ENCODE data around the gene KATNB1. TPM values are rescaled to one million over a fixed set of nuclear protein-coding genes. Genes with fewer than 3 reads are reported as not detected.
"Not testable (repeated sequence)": the region's sequence is repeated elsewhere in the genome, so short reads cannot be mapped to it uniquely, and the experiment has no call there.

Gene KATNB1
- total RNA-seq, 2 experiments from 2014 or later = 37.4 to 43.5 TPM

DNA sequence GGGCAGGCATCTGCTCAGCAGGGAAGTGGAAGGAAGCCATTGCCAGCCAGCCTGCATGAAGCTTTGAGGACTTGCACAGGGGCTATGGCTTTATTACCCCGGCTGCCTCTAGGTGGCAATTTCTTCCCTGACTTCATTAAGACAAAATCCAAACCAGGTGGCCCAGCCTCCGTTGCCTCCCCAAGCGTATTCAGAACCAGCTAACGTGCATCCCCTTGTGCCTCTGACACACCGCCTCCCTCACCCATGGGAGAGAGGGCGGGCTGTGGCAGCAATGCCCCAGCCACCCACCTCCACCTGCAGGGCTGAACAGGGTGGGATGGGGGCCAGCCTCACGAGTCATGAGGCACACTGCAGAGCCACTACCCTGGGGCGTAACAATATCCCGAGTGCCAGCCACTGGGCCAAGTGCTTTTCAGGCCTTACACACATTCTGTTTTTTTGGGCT is 59.9 kb downstream of the KATNB1 start:
- ChIA-PET POLR2A (no interaction called here), CTCF (ENCODE audit: unreplicated experiment) (interaction anchor here (0.5 kb wide), 1 partner anchor 13 kb away, joined by 3 read pairs; no protein-coding TSS in a partner anchor)
- no peaks in the 10 kb centered on the region for H3K79me2 ChIP-seq (ENCODE audit: insufficient read depth, low read depth, low read length)
- H3K9me2 ChIP-seq (ENCODE audit: insufficient read depth, low read length) = no peaks in the 10 kb centered on the region
- intact Hi-C loops (cut with micrococcal nuclease; ENCODE audit: unreplicated experiment) = no loop called here
- H2AFZ ChIP-seq (ENCODE audit: low read length) = no peak overlapping the region
- no peaks in the 10 kb centered on the region for H3K4me1 ChIP-seq (ENCODE audit: insufficient read depth, low read length, poor library complexity, severe bottlenecking)
- DNase-seq (ENCODE audit: low spot score) = peak; percentile 46
- no peaks in the 10 kb centered on the region for H3K9me3 ChIP-seq (ENCODE audit: low read length)
- no peak overlapping the region for H3K4me3 ChIP-seq (ENCODE audit: low read depth, low read length, poor library complexity, severe bottlenecking)
- H3K4me2 ChIP-seq (ENCODE audit: low read length) = no peak overlapping the region
- no TSS peak for BruUV-seq (replicated peaks)
- no peaks in the 10 kb centered on the region for H4K20me1 ChIP-seq (ENCODE audit: insufficient read depth, low read length)
- H3K27ac ChIP-seq (ENCODE audit: low read depth, low read length, poor library complexity, severe bottlenecking) = no peak overlapping the region
- H3K36me3 ChIP-seq (ENCODE audit: insufficient read depth, low read length) = no peaks in the 10 kb centered on the region
- TF ChIP-seq CTCF (conservative IDR thresholded peaks at IDR 0.05; ENCODE audit: low read length) (peak; percentile 68), EZH2phosphoT487 (IDR thresholded peaks at IDR 0.05; ENCODE audit: borderline replicate concordance, low read depth, low read length) (no peak)

DNA sequence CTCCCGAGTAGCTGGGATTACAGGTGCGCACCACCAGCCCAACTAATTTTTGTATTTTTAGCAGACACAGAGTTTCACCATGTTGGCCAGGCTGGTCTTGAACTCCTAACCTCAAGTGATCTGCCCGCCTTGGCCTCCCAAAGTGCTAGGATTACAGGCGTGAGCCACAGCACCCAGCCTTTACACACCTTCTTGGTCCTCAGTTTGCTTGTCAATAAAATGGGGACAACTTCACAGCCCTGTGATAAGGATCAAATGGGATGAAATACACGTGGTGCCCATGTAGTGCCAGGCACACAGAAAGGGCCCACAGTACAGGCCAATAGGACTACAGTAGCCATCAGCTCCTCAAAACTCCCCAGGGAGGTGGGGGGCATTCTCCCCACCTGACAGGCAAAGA is 60.4 kb downstream of the KATNB1 start:
- POLR2A ChIA-PET; H3K36me3 ChIP-seq (ENCODE audit: insufficient read depth, low read length); H3K27ac ChIP-seq (ENCODE audit: low read depth, low read length, poor library complexity, severe bottlenecking); BruUV-seq (replicated peaks); H3K79me2 ChIP-seq (ENCODE audit: insufficient read depth, low read depth, low read length); H3K9me2 ChIP-seq (ENCODE audit: insufficient read depth, low read length); H3K4me2 ChIP-seq (ENCODE audit: low read length); H4K20me1 ChIP-seq (ENCODE audit: insufficient read depth, low read length); H2AFZ ChIP-seq (ENCODE audit: low read length); H3K4me1 ChIP-seq (ENCODE audit: insufficient read depth, low read length, poor library complexity, severe bottlenecking); H3K9me3 ChIP-seq (ENCODE audit: low read length); DNase-seq (ENCODE audit: low spot score); H3K4me3 ChIP-seq (ENCODE audit: low read depth, low read length, poor library complexity, severe bottlenecking); intact Hi-C loops (cut with micrococcal nuclease; ENCODE audit: unreplicated experiment): not testable (repeated sequence)
- CTCF ChIA-PET (ENCODE audit: unreplicated experiment) = interaction anchor here (0.5 kb wide), 1 partner anchor 12 kb away, joined by 3 read pairs; no protein-coding TSS in a partner anchor

GRCh38 chr16:57797216-57797525 is 61.6 kb downstream of the KATNB1 start:
- TF ChIP-seq CTCF (conservative IDR thresholded peaks at IDR 0.05; ENCODE audit: low read length) = no peak
- TF ChIP-seq EZH2phosphoT487 (IDR thresholded peaks at IDR 0.05; ENCODE audit: borderline replicate concordance, low read depth, low read length) = no peak
- no peaks in the 10 kb centered on the region for H3K36me3 ChIP-seq (ENCODE audit: insufficient read depth, low read length)
- H3K9me2 ChIP-seq (ENCODE audit: insufficient read depth, low read length) = no peaks in the 10 kb centered on the region
- no peaks in the 10 kb centered on the region for H3K79me2 ChIP-seq (ENCODE audit: insufficient read depth, low read depth, low read length)
- no TSS peak for BruUV-seq (replicated peaks)
- H3K9me3 ChIP-seq (ENCODE audit: low read length) = no peaks in the 10 kb centered on the region
- no peak overlapping the region for H3K4me3 ChIP-seq (ENCODE audit: low read depth, low read length, poor library complexity, severe bottlenecking)
- H4K20me1 ChIP-seq (ENCODE audit: insufficient read depth, low read length) = no peaks in the 10 kb centered on the region
- DNase-seq (ENCODE audit: low spot score) = no peak
- intact Hi-C loops (cut with micrococcal nuclease; ENCODE audit: unreplicated experiment) = no loop called here
- H3K4me1 ChIP-seq (ENCODE audit: insufficient read depth, low read length, poor library complexity, severe bottlenecking) = no peaks in the 10 kb centered on the region
- CTCF ChIA-PET (ENCODE audit: unreplicated experiment) = interaction anchor here (0.5 kb wide), 1 partner anchor 344 kb away, joined by 3 read pairs; no protein-coding TSS in a partner anchor
- H3K27ac ChIP-seq (ENCODE audit: low read depth, low read length, poor library complexity, severe bottlenecking) = no peak overlapping the region
- H2AFZ ChIP-seq (ENCODE audit: low read length) = no peak overlapping the region
- H3K4me2 ChIP-seq (ENCODE audit: low read length) = no peak overlapping the region
- POLR2A ChIA-PET = no interaction called here

Measured in OCI-LY7 (cell line).